Measurements from ENCODE around the gene PFDN4. TPM values are rescaled to one million over a fixed set of nuclear protein-coding genes. Genes with fewer than 3 reads are reported as not detected.
"Not testable (repeated sequence)": the region's sequence is repeated elsewhere in the genome, so short reads cannot be mapped to it uniquely, and the experiment has no call there.

PFDN4 gene
- total RNA-seq, 4 donors from 2014 or later, result 32.8 to 71.0 (median 40.2) TPM

DNA sequence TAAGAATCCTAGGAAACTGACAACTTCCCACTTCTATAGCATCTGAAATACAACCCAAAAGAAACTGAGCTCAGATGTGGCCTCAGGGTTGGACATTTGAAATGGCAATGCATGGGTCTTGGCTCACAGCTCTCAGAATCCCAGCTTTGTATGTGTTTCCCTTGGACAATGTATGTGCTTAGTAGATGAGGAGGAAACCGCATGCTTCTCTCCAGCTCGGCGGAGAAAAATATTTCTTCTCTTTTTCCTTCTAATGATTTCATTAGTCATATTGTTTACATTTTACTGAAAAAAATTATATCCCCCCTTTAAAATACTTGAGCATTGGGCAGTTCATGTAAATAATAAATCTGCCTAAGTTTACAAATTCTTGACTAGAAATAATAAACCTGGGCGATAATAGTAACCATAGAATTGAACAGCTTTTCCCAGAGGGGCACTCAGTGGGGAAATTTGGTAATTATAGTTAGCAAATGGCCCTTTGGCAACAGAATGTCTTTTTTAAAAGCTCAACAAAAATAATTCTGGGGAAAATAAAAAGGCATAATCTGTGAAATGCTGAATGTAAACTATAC, 55.3 kb downstream of the PFDN4 start:
- TF ChIP-seq POLR2A (IDR thresholded peaks at IDR 0.05), result no peak
- TF ChIP-seq, protein P1, sequence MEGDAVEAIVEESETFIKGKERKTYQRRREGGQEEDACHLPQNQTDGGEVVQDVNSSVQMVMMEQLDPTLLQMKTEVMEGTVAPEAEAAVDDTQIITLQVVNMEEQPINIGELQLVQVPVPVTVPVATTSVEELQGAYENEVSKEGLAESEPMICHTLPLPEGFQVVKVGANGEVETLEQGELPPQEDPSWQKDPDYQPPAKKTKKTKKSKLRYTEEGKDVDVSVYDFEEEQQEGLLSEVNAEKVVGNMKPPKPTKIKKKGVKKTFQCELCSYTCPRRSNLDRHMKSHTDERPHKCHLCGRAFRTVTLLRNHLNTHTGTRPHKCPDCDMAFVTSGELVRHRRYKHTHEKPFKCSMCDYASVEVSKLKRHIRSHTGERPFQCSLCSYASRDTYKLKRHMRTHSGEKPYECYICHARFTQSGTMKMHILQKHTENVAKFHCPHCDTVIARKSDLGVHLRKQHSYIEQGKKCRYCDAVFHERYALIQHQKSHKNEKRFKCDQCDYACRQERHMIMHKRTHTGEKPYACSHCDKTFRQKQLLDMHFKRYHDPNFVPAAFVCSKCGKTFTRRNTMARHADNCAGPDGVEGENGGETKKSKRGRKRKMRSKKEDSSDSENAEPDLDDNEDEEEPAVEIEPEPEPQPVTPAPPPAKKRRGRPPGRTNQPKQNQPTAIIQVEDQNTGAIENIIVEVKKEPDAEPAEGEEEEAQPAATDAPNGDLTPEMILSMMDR (IDR thresholded peaks at IDR 0.05), result no peak
- 80 to 92% methylated on average over 4 of the region's 4 CpGs for WGBS, 2 donors
- DNase-seq (ENCODE audit: low spot score in 2 of 2), result no peak
- H3K4me3 ChIP-seq (ENCODE audit: low read depth, poor library complexity, severe bottlenecking), result no peak overlapping the region
- intact Hi-C loops (cut with DNase I; ENCODE audit: low total_unique reads), result no loop called here

DNA sequence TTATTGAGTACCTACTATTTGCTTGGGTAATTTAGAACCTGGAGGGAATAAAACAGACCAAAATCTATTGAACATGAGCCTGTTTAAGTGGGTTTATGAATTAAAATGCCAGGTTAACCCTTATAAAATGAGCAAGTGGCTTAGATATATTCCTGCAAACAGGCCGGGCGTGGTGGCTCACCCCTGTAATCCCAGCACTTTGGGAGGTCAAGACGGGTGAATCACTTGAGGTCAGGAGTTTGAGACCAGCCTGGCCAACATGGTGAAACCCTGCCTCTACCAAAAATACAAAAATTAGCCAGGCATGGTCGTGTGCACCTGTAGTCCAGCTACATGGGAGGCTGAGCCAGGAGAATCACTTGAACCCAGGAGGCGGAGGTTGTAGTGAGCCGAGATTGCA, 57.9 kb downstream of the PFDN4 start:
- H3K4me3 ChIP-seq (ENCODE audit: low read depth, poor library complexity, severe bottlenecking); intact Hi-C loops (cut with DNase I; ENCODE audit: low total_unique reads); DNase-seq (ENCODE audit: low spot score in 2 of 2): not testable (repeated sequence)
- WGBS, 2 donors, result 89 to 94% methylated on average over 6 of the region's 6 CpGs

DNA sequence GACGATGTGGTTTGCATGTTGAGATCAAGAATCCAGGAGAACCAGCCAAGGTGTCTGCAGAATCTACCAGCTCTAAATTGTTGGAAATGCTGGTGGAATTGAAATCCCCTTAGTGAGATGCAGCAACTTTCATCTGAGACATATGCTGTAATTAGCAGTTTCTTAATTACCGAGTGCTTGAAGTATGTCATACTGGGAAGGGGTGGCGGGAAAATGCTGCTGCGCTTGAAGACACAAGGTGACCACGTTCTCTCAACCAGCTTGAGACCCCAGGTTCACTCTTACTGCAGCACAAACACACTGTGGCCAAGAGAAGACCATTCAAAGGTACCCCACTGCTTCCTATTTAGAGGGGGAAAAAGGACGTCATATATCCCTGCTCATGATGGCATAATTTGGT, 59.0 kb downstream of the PFDN4 start:
- intact Hi-C loops (cut with DNase I; ENCODE audit: low total_unique reads), result no loop called here
- no peak for DNase-seq (ENCODE audit: low spot score in 2 of 2)
- TF ChIP-seq, protein P1 (IDR thresholded peaks at IDR 0.05), result no peak
- TF ChIP-seq POLR2A (IDR thresholded peaks at IDR 0.05), result no peak
- no peak overlapping the region for H3K4me3 ChIP-seq (ENCODE audit: low read depth, poor library complexity, severe bottlenecking)
- 79 to 83% methylated on average over 6 of the region's 6 CpGs for WGBS, 2 donors

DNA sequence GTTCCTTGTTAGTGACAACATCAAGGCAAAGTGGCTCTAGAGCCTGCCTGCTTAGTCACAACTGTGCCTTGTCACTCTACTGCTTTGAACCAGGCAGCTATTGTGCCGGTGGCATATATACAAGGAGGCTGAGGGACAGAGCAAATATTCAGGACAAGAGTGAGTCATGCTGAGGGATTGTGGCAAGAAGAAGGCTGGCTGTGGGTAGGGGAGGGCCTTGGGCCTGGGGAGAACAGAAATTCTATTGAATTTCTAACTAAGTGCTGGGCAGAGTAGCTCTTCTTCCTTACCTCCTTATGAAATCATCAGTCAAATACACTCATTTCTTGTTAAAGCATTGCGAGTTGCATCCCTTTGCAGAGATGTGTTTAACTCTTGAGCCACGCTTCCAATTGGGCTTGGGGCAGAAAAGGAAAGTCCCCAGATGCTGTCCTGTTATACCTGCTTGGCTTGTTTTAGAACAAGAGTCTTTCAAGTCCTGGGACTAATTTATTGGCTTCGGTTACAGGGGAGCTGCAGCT, 59.7 kb downstream of the PFDN4 start:
- WGBS, 2 donors, result 38 to 41% methylated on average over 4 of the region's 4 CpGs
- H3K4me3 ChIP-seq (ENCODE audit: low read depth, poor library complexity, severe bottlenecking), result no peak overlapping the region

DNA sequence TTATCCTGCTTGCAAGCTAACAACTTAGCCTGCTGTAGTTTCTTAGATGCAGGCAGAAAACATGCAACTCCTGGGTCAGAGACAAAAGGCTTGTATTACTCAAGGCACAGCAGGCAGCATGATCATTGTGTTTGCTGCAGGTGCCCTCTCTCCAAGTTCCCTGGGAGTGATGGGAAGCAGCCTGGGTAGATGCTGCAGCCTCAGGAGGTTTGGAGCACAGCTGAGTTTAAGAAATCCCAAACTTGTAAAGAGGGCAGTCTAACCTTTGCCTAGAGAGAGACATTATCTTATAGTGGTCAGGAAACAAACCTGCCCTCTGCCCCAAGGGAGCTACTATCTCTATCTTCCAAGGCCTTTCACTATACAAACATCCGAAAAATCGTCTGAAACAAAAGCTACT, 61.1 kb downstream of the PFDN4 start:
- H3K4me3 ChIP-seq (ENCODE audit: low read depth, poor library complexity, severe bottlenecking), result no peak overlapping the region
- 39 to 72% methylated on average over 2 of the region's 2 CpGs for WGBS, 2 donors
- TF ChIP-seq, protein P1 (IDR thresholded peaks at IDR 0.05), result no peak
- TF ChIP-seq POLR2A (IDR thresholded peaks at IDR 0.05), result no peak
- no peak for DNase-seq (ENCODE audit: low spot score in 2 of 2)
- intact Hi-C loops (cut with DNase I; ENCODE audit: low total_unique reads), result no loop called here

More for the DNA sequence above, 59.7 kb downstream of the PFDN4 start:
- intact Hi-C loops (cut with DNase I; ENCODE audit: low total_unique reads), result no loop called here
- TF ChIP-seq, protein P1 (IDR thresholded peaks at IDR 0.05), result no peak
- no peak for TF ChIP-seq POLR2A (IDR thresholded peaks at IDR 0.05)
- DNase-seq (ENCODE audit: low spot score in 2 of 2), result no peak

Other genes starting within 250 kb of the PFDN4 start
- gene BCAS1, start 137.5 kb upstream of the PFDN4 start, total RNA-seq, result 1 to 10 TPM; 1.7 to 3.7 (median 2.1) TPM
- under 1 TPM in 3 of 4 donors, not detected in 1; 0.10 to 0.71 (median 0.69) TPM for gene CYP24A1, start 34.1 kb upstream of the PFDN4 start, total RNA-seq

All from lower leg skin (tissue), 4 donors.